Cardiac muscle cell (in vitro differentiated cells and primary cell): ENCODE results near the gene GNG7. TPM values are rescaled to one million over a fixed set of nuclear protein-coding genes. Genes with fewer than 3 reads are reported as not detected.

ENCODE experiments used
- DNase-seq, 2 donors: peaks; one replicate each; pipeline versions ENCODE4 v3.0.0 to v3.0.0-alpha.2; 2010 to 2017; ENCODE audit warnings: low read depth in 1 of 2, low spot score in 1 of 2
- H3K27ac ChIP-seq: fragments of 200-600 bp; sonication (generic); 2 replicates; pipeline ENCODE4 v1.5.1; 2016
- H3K27me3 ChIP-seq: fragments of 200-600 bp; sonication (generic); 2 replicates; pipeline ENCODE4 v1.6.0; 2016; ENCODE audit warnings: control low read depth
- H3K36me3 ChIP-seq: fragments of 200-600 bp; sonication (generic); 2 replicates; pipeline ENCODE4 v1.5.1; 2016; ENCODE audit warnings: control low read depth
- H3K4me1 ChIP-seq: fragments of 200-600 bp; sonication (generic); 2 replicates; pipeline ENCODE4 v1.8.1; 2017; ENCODE audit warnings: low read depth, mild to moderate bottlenecking, mixed run types
- H3K4me3 ChIP-seq: fragments of 200-600 bp; sonication (generic); 2 replicates; pipeline ENCODE4 v1.5.1; 2016; ENCODE audit warnings: mild to moderate bottlenecking
- H3K9me3 ChIP-seq: fragments of 200-600 bp; sonication (generic); 2 replicates; pipeline ENCODE4 v1.5.1; 2017; ENCODE audit warnings: low read depth, mild to moderate bottlenecking, control low read depth
- CTCF ChIP-seq: IDR thresholded peaks from 2 replicates; pipeline ENCODE4 v1.5.1; 2012; ENCODE audit warnings: low read depth, mild to moderate bottlenecking, low read length
- polyA plus RNA-seq: library from polyadenylated mRNA; unstranded; fragments of >200 nt; fragmentation: Nextera tagmentation; extraction: Ambion mirVana; gene quantifications from 2 replicates; pipeline ENCODE4 v1.2.1, GENCODE V29; 2016
- total RNA-seq: library from RNA; depleted of rRNA; stranded (reverse); fragments of >200 nt; gene quantifications from 2 replicates; pipeline ENCODE4 v1.2.3, GENCODE V29; 2016

GNG7 gene
- total and polyA plus RNA-seq, 2 experiments from 2014 or later, result 20.4 to 24.8 TPM

- no peak for TF ChIP-seq CTCF
- no peak overlapping the region for H3K27ac ChIP-seq
- H3K9me3 ChIP-seq, result no peaks in the 10 kb centered on the region
- H3K36me3 ChIP-seq, result no peaks in the 10 kb centered on the region
- H3K4me3 ChIP-seq, result no peak overlapping the region
- DNase-seq, result no peak
- H3K27me3 ChIP-seq, result no peaks in the 10 kb centered on the region
- H3K4me1 ChIP-seq, result peaks cover 14% of the 10 kb centered on the region
Observed at GRCh38 chr19:2691951-2692350, 10.5 kb downstream of the GNG7 start.

- Histone ChIP-seq H3K4me3 (no peak overlapping the region), H3K27ac (no peak overlapping the region), H3K27me3 (no peaks in the 10 kb centered on the region), H3K4me1 (peaks cover 14% of the 10 kb centered on the region), H3K9me3 (no peaks in the 10 kb centered on the region), H3K36me3 (no peaks in the 10 kb centered on the region)
- no peak for DNase-seq
- no peak for TF ChIP-seq CTCF
Observed at GRCh38 chr19:2690856-2691255, 11.6 kb downstream of the GNG7 start.

GRCh38 chr19:2686360-2686759, 16.1 kb downstream of the GNG7 start:
- TF ChIP-seq CTCF, result no peak
- Histone ChIP-seq H3K27me3 (no peaks in the 10 kb centered on the region), H3K9me3 (no peaks in the 10 kb centered on the region), H3K36me3 (no peaks in the 10 kb centered on the region), H3K27ac (no peak overlapping the region), H3K4me1 (no peaks in the 10 kb centered on the region), H3K4me3 (no peak overlapping the region)
- no peak for DNase-seq

GRCh38 chr19:2685204-2685704, 17.2 kb downstream of the GNG7 start:
- H3K4me1 ChIP-seq, result no peaks in the 10 kb centered on the region

GRCh38 chr19:2683430-2684003, 19.0 kb downstream of the GNG7 start:
- Histone ChIP-seq H3K27me3 (no peaks in the 10 kb centered on the region), H3K9me3 (no peaks in the 10 kb centered on the region), H3K4me1 (no peaks in the 10 kb centered on the region), H3K4me3 (no peak overlapping the region), H3K36me3 (no peaks in the 10 kb centered on the region), H3K27ac (no peak overlapping the region)
- DNase-seq, result no peak
- TF ChIP-seq CTCF, result no peak

More at GRCh38 chr19:2685204-2685704, 17.2 kb downstream of the GNG7 start:
- Histone ChIP-seq H3K27me3 (no peaks in the 10 kb centered on the region), H3K9me3 (no peaks in the 10 kb centered on the region), H3K4me3 (no peak overlapping the region), H3K27ac (no peak overlapping the region), H3K36me3 (no peaks in the 10 kb centered on the region)
- no peak for DNase-seq
- no peak for TF ChIP-seq CTCF

- DNase-seq, result no peak
- Histone ChIP-seq H3K27me3 (no peaks in the 10 kb centered on the region), H3K4me1 (no peaks in the 10 kb centered on the region), H3K9me3 (no peaks in the 10 kb centered on the region), H3K27ac (no peak overlapping the region), H3K4me3 (no peak overlapping the region), H3K36me3 (no peaks in the 10 kb centered on the region)
- no peak for TF ChIP-seq CTCF
Observed at GRCh38 chr19:2680808-2681207, 21.7 kb downstream of the GNG7 start.
